ENCODE measurements around the gene DDX10. TPM values are rescaled to one million over a fixed set of nuclear protein-coding genes. Genes with fewer than 3 reads are reported as not detected.

DDX10 gene
- total RNA-seq, 2 donors from 2014 or later, result 12.6 to 17.6 TPM

- Histone ChIP-seq H3K4me1 (no peaks in the 10 kb centered on the region), H3K9me3 (no peaks in the 10 kb centered on the region), H3K9ac (ENCODE audit: low read depth in 2 of 2, low read length in 2 of 2) (no peak overlapping the region), H3K36me3 (no peaks in the 10 kb centered on the region), H3K27me3 (no peaks in the 10 kb centered on the region), H3K27ac (no peak overlapping the region), H3K4me3 (no peak overlapping the region)
- TF ChIP-seq CTCF (IDR thresholded peaks at IDR 0.05), result no peak
- DNase-seq, result no peak
- intact Hi-C loops (cut with DNase I), result no loop called here
These were observed 122.2 kb downstream of the DDX10 start for GRCh38 chr11:108787105-108787504.

GRCh38 chr11:108788565-108789199 lies 123.8 kb downstream of the DDX10 start:
- H3K27me3 ChIP-seq, result no peaks in the 10 kb centered on the region
- TF ChIP-seq CTCF (IDR thresholded peaks at IDR 0.05), result no peak
- no peak overlapping the region for H3K27ac ChIP-seq
- intact Hi-C loops (cut with DNase I), result no loop called here
- no peaks in the 10 kb centered on the region for H3K9me3 ChIP-seq
- H3K4me1 ChIP-seq, result no peaks in the 10 kb centered on the region
- no peaks in the 10 kb centered on the region for H3K36me3 ChIP-seq
- no peak overlapping the region for H3K9ac ChIP-seq (ENCODE audit: low read depth in 2 of 2, low read length in 2 of 2)
- no peak overlapping the region for H3K4me3 ChIP-seq
- no peak for DNase-seq

GRCh38 chr11:108790501-108791299 lies 125.8 kb downstream of the DDX10 start:
- no peaks in the 10 kb centered on the region for H3K4me1 ChIP-seq
- intact Hi-C loops (cut with DNase I), result no loop called here
- H3K9me3 ChIP-seq, result no peaks in the 10 kb centered on the region
- H3K4me3 ChIP-seq, result no peak overlapping the region
- TF ChIP-seq CTCF (IDR thresholded peaks at IDR 0.05), result no peak
- H3K36me3 ChIP-seq, result no peaks in the 10 kb centered on the region
- DNase-seq, result no peak
- H3K27ac ChIP-seq, result no peak overlapping the region
- no peaks in the 10 kb centered on the region for H3K27me3 ChIP-seq
- no peak overlapping the region for H3K9ac ChIP-seq (ENCODE audit: low read depth in 2 of 2, low read length in 2 of 2)

- intact Hi-C loops (cut with DNase I), result no loop called here
- Histone ChIP-seq H3K27ac (no peak overlapping the region), H3K9ac (ENCODE audit: low read depth in 2 of 2, low read length in 2 of 2) (no peak overlapping the region), H3K9me3 (no peaks in the 10 kb centered on the region), H3K4me3 (no peak overlapping the region), H3K4me1 (no peaks in the 10 kb centered on the region), H3K36me3 (no peaks in the 10 kb centered on the region), H3K27me3 (no peaks in the 10 kb centered on the region)
- no peak for DNase-seq
- no peak for TF ChIP-seq CTCF (IDR thresholded peaks at IDR 0.05)
These were observed 128.3 kb downstream of the DDX10 start for GRCh38 chr11:108793138-108793537.

- intact Hi-C loops (cut with DNase I), result no loop called here
- Histone ChIP-seq H3K9me3 (no peaks in the 10 kb centered on the region), H3K27ac (no peak overlapping the region), H3K36me3 (no peaks in the 10 kb centered on the region), H3K4me1 (no peaks in the 10 kb centered on the region), H3K9ac (ENCODE audit: low read depth in 2 of 2, low read length in 2 of 2) (no peak overlapping the region), H3K27me3 (no peaks in the 10 kb centered on the region), H3K4me3 (no peak overlapping the region)
- DNase-seq, result no peak
- no peak for TF ChIP-seq CTCF (IDR thresholded peaks at IDR 0.05)
These were observed 128.7 kb downstream of the DDX10 start for GRCh38 chr11:108793611-108794010.

All from colonic mucosa (tissue), 4 donors.